ENCODE data around the gene PXMP4.

The PXMP4 gene

GRCh38 chr20:33674294-33675135 lies 45.6 kb downstream of the PXMP4 start, which contains the start of gene NECAB3:
NECAB3 (minus strand) TSS chr20:33674428; CDS start chr20:33674352, 76 bp downstream.
- peak; percentile 67 to 97 (median 79) for DNase-seq
- intact Hi-C loops (cut with DNase I), result no loop called here

GRCh38 chr20:33673410-33674293 lies 46.5 kb downstream of the PXMP4 start:
- no peak for DNase-seq
- intact Hi-C loops (cut with DNase I), result no loop called here

GRCh38 chr20:33673114-33673409 lies 47.0 kb downstream of the PXMP4 start:
- intact Hi-C loops (cut with DNase I), result no loop called here

GRCh38 chr20:33672426-33673113 lies 47.5 kb downstream of the PXMP4 start:
- DNase-seq, result peak in 1 of 10 donors; percentile 82

More at GRCh38 chr20:33673114-33673409, 47.0 kb downstream of the PXMP4 start:
- DNase-seq, result no peak

GRCh38 chr20:33671573-33672288 lies 48.4 kb downstream of the PXMP4 start:
- intact Hi-C loops (cut with DNase I), result no loop called here
- no peak for DNase-seq

More at GRCh38 chr20:33672426-33673113, 47.5 kb downstream of the PXMP4 start:
- intact Hi-C loops (cut with DNase I), result no loop called here

GRCh38 chr20:33670715-33671499 lies 49.2 kb downstream of the PXMP4 start:
- DNase-seq, result no peak
- intact Hi-C loops (cut with DNase I), result no loop called here

- DNase-seq, result peak in 7 of 10 donors; percentile 70 to 96 (median 84)
- intact Hi-C loops (cut with DNase I), result loop anchor here (5.0 kb wide), 2 partner anchors 62 to 213 kb away; partner anchors contain the start of gene ZNF341
Measured at GRCh38 chr20:33669873-33670640, 50.1 kb downstream of the PXMP4 start.

- DNase-seq, result no peak
- intact Hi-C loops (cut with DNase I), result loop anchor here (5.0 kb wide), 2 partner anchors 63 to 212 kb away; partner anchors contain the start of gene ZNF341
Measured at GRCh38 chr20:33669224-33669623, 50.9 kb downstream of the PXMP4 start.

- DNase-seq, result no peak
- intact Hi-C loops (cut with DNase I), result loop anchor here (5.0 kb wide), 2 partner anchors 64 to 211 kb away; partner anchors contain the start of gene ZNF341
Measured at GRCh38 chr20:33668466-33669155, 51.5 kb downstream of the PXMP4 start.

GRCh38 chr20:33667676-33668465 lies 52.2 kb downstream of the PXMP4 start:
- DNase-seq, result peak; percentile 68 to 97 (median 82)
- intact Hi-C loops (cut with DNase I), result loop anchor here (5.0 kb wide), 2 partner anchors 64 to 211 kb away; partner anchors contain the start of gene ZNF341

- intact Hi-C loops (cut with DNase I), result loop anchor here (5.0 kb wide), 2 partner anchors 65 to 210 kb away; partner anchors contain the start of gene ZNF341
- peak in 3 of 10 donors; percentile 56 to 92 (median 87) for DNase-seq
Measured at GRCh38 chr20:33667245-33667675, 52.9 kb downstream of the PXMP4 start.

- intact Hi-C loops (cut with DNase I), result loop anchor here (5.0 kb wide), 2 partner anchors 66 to 209 kb away; partner anchors contain the start of gene ZNF341
- peak; percentile 85 to 98 (median 91) for DNase-seq
Measured at GRCh38 chr20:33666293-33667244, 53.5 kb downstream of the PXMP4 start, which contains the start of gene ACTL10. ACTL10 (plus strand) TSS chr20:33666943; CDS start chr20:33667498, 555 bp downstream.

GRCh38 chr20:33664762-33665144 lies 55.4 kb downstream of the PXMP4 start:
- peak in 1 of 10 donors; percentile 68 for DNase-seq
- intact Hi-C loops (cut with DNase I), result loop anchor here (5.0 kb wide), 2 partner anchors 68 to 207 kb away; partner anchors contain the start of gene ZNF341

GRCh38 chr20:33664085-33664761 lies 55.9 kb downstream of the PXMP4 start:
- DNase-seq, result peak in 1 of 10 donors; percentile 69
- intact Hi-C loops (cut with DNase I), result no loop called here

All from posterior cingulate gyrus (tissue), 11 donors.